Psoas muscle (tissue), 8 donors: ENCODE measurements around the gene LPAR5. TPM values are rescaled to one million over a fixed set of nuclear protein-coding genes. Genes with fewer than 3 reads are reported as not detected.
A peak's percentile ranks its signal among the peaks of the same experiment; 100 is the strongest.

ENCODE experiments used
- ATAC-seq, 4 donors: fragments of 200-7000 bp; cut with Tn5 transposase; one replicate each; pipeline ENCODE4 v1.9.1; 2020; ENCODE audit warnings: moderate library complexity in 3 of 4, mild to moderate bottlenecking in 2 of 4
- DNase-seq, 2 donors: peaks; one replicate each; pipeline ENCODE4 v3.0.0-alpha.2; 2020
- H3K27ac ChIP-seq: fragments of 200-600 bp; one replicate; pipeline ENCODE4 v1.8.0; 2022
- H3K27me3 ChIP-seq, 3 donors: fragments of 200-600 bp in 1 of 3; one replicate each; pipeline versions ENCODE4 v1.6.1 to v1.8.0; 2013 to 2022; ENCODE audit warnings: low read length in 2 of 3, mild to moderate bottlenecking in 2 of 3, moderate library complexity in 1 of 3; ENCODE audit not compliant: insufficient read depth in 3 of 3
- H3K36me3 ChIP-seq, 2 donors: fragments of 200-600 bp in 1 of 2; one replicate each; pipeline versions ENCODE4 v1.6.1 to v1.8.0; 2013 to 2022; ENCODE audit warnings: low read depth in 1 of 2, mild to moderate bottlenecking in 1 of 2, moderate library complexity in 1 of 2; ENCODE audit not compliant: insufficient read depth in 1 of 2
- H3K4me1 ChIP-seq: fragments of 200-600 bp; one replicate; pipeline ENCODE4 v1.8.0; 2022
- H3K4me3 ChIP-seq: fragments of 200-600 bp; one replicate; pipeline ENCODE4 v1.8.0; 2022; ENCODE audit warnings: mild to moderate bottlenecking
- H3K9me3 ChIP-seq: fragments of 200-600 bp; one replicate; pipeline ENCODE4 v1.8.0; 2022
- WGBS, 3 donors: extraction: QIAGEN DNeasy Blood & Tissue Kit; methylation state at CpG; one replicate each; pipeline versions ENCODE4 v1.1.6 to v1.1.7; 2013; 5-methylcytosine and 5-hydroxymethylcytosine counted together
- intact Hi-C, 2 donors: fragments of 100-400 bp; cut with DNase I; formaldehyde crosslinking; loops; one replicate each; pipeline versions ENCODE4 v1.11.0 to v1.14.2; 2022
- polyA plus RNA-seq, 3 donors: library from polyadenylated mRNA; stranded (reverse); fragments of 200-250 nt; gene quantifications; one replicate each; pipeline ENCODE4 v1.2.3, GENCODE V29; 2013
- total RNA-seq, 4 donors: library from RNA; stranded (reverse); fragmentation: NEBNext Ultra II Directional in 2 of 4; extraction: Animal tissue kit (Norgen Biotek cat#: 25700) in 2 of 4; gene quantifications; one replicate each; pipeline versions ENCODE4 v1.2.1 to v1.2.4, GENCODE V29; 2021 to 2023
- TF ChIP-seq, protein P1 (sequence below): fragments of 200-600 bp; IDR thresholded peaks from one replicate; pipeline ENCODE4 v1.8.0; 2022; ENCODE audit warnings: antibody characterized with exemption
- donor health status: healthy with polysubstance abuse.
- donor health status: DM: no; HTN: no; CAD: no; lungs with moderate emphysema.
- donor health status: Bipolar disorder and iron deficiency.
- donor health status: healthy.
- donor health status: DM: yes; HTN: yes; CAD: no.
- donor health status: DM: no; HTN: no; CAD: no.
- donor health status: DM: no; HTN: no; CAD: no.
- donor health status: DM: yes; HTN: yes; CAD: no.

LPAR5 gene
- total and polyA plus RNA-seq, 7 donors: 0.04 to 0.60 (median 0.30) TPM

GRCh38 chr12:6667559-6668210 is 31.9 kb upstream of the LPAR5 start:
- TF ChIP-seq, protein P1, sequence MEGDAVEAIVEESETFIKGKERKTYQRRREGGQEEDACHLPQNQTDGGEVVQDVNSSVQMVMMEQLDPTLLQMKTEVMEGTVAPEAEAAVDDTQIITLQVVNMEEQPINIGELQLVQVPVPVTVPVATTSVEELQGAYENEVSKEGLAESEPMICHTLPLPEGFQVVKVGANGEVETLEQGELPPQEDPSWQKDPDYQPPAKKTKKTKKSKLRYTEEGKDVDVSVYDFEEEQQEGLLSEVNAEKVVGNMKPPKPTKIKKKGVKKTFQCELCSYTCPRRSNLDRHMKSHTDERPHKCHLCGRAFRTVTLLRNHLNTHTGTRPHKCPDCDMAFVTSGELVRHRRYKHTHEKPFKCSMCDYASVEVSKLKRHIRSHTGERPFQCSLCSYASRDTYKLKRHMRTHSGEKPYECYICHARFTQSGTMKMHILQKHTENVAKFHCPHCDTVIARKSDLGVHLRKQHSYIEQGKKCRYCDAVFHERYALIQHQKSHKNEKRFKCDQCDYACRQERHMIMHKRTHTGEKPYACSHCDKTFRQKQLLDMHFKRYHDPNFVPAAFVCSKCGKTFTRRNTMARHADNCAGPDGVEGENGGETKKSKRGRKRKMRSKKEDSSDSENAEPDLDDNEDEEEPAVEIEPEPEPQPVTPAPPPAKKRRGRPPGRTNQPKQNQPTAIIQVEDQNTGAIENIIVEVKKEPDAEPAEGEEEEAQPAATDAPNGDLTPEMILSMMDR: no peak
- H3K27me3 ChIP-seq: no peaks in the 10 kb centered on the region
- H3K9me3 ChIP-seq: no peaks in the 10 kb centered on the region
- H3K27ac ChIP-seq: no peak overlapping the region
- H3K4me3 ChIP-seq: no peak overlapping the region
- intact Hi-C loops: no loop called here
- ATAC-seq (no peak), DNase-seq (no peak)
- 70 to 87% (median 82%) methylated on average over 8 of the region's 8 CpGs for WGBS, 3 donors
- H3K4me1 ChIP-seq: no peaks in the 10 kb centered on the region
- peaks cover 23 to 69% of the 10 kb centered on the region in 2 donors for H3K36me3 ChIP-seq

DNA sequence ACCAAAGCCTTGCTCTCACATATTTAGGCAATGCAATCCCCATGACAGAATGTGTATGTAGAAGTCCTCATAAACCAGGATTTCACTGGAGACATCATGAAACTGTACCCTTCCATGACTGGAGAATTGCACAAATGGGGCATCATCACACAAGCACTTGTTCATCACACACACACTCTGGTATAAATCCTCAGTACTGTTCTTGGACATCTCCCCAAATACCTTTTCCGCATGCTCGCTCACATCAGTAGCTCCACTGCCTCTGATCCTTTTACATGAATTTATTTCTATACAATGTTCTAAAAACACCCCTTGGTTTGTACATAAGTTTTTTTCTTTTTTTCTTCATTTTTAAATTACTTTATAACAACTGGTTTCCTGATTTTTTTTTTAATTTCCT is 30.5 kb upstream of the LPAR5 start:
- intact Hi-C loops: no loop called here
- Histone ChIP-seq H3K27me3 (no peaks in the 10 kb centered on the region), H3K4me1 (peaks cover 11% of the 10 kb centered on the region), H3K9me3 (no peaks in the 10 kb centered on the region), H3K4me3 (no peak overlapping the region), H3K36me3 (peaks cover 18 to 54% of the 10 kb centered on the region in 2 donors), H3K27ac (no peak overlapping the region)
- TF ChIP-seq, protein P1: no peak
- DNase-seq (no peak), ATAC-seq (no peak)
- WGBS, 3 donors: 87 to 94% (median 88%) methylated on average over 2 of the region's 2 CpGs

DNA sequence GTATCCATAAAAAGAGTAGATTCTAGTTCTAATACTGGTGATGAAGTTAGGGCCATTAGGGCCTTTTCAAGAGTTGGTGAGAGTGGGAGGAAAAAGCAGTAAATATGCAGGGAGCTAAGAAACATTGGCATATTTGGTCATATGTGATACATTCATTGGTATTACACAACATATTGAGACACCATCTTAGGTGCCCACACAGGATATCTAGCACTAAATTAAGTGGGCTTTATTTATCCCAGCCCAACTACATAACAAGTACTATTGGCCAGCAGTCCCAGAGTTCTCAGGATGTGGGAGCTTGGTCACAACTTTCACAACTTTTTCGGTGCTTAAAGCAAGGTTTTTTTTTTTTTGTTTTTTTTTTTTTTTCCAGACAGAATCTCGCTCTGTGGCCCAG is 29.1 kb upstream of the LPAR5 start:
- WGBS, 3 donors: 81 to 92% (median 89%) methylated on average over 2 of the region's 2 CpGs
- TF ChIP-seq, protein P1: no peak
- Histone ChIP-seq H3K9me3 (no peaks in the 10 kb centered on the region), H3K27me3 (no peaks in the 10 kb centered on the region), H3K4me3 (no peak overlapping the region), H3K4me1 (peaks cover 11% of the 10 kb centered on the region), H3K36me3 (peaks cover 13 to 41% of the 10 kb centered on the region in 2 donors), H3K27ac (no peak overlapping the region)
- intact Hi-C loops: loop anchor here (5.0 kb wide), 1 partner anchor 48 kb away; no protein-coding TSS in a partner anchor
- DNase-seq (no peak), ATAC-seq (no peak)

GRCh38 chr12:6662906-6663742 is 27.4 kb upstream of the LPAR5 start, which contains the start of gene ING4:
ING4 (minus strand) TSS chr12:6663119; CDS start chr12:6663101, 18 bp downstream.
- 2 to 3% (median 2%) methylated on average over 36 to 37 of the region's 37 CpGs for WGBS, 3 donors
- intact Hi-C loops: loop anchor here (1.0 to 5.0 kb wide), 2 partner anchors 26 to 46 kb away; partner anchors contain the start of gene ZNF384 (in 1 of the 2)
- ATAC-seq (peak; percentile 100), DNase-seq (peak; percentile 97 to 98)
- H3K27me3 ChIP-seq: no peaks in the 10 kb centered on the region
- H3K4me3 ChIP-seq: peak within 1 kb of the TSS; percentile 77
- H3K4me1 ChIP-seq: peaks cover 11% of the 10 kb centered on the region
- no peaks in the 10 kb centered on the region for H3K9me3 ChIP-seq
- TF ChIP-seq, protein P1: no peak
- peak within 1 kb of the TSS; percentile 86 for H3K27ac ChIP-seq
- H3K36me3 ChIP-seq: peaks cover 6 to 27% of the 10 kb centered on the region in 2 donors
